Hepatocyte (in vitro differentiated cells): Measurements from ENCODE around the gene STRBP.

Source experiments
- EZH2 ChIP-seq: fragments of 200-600 bp; sonication (generic); IDR thresholded peaks from 2 replicates; pipeline ENCODE4 v1.6.1; 2016; ENCODE audit warnings: antibody characterized with exemption, mild to moderate bottlenecking, borderline replicate concordance
- TF ChIP-seq, protein P1 (sequence below): fragments of 200-600 bp; sonication (generic); IDR thresholded peaks from 2 replicates; pipeline ENCODE4 v1.5.1; 2016; ENCODE audit warnings: antibody characterized with exemption, mild to moderate bottlenecking; ENCODE audit not compliant: poor library complexity

GRCh38 chr9:123225374-123225813, 43.0 kb downstream of the STRBP start:
- no peak for TF ChIP-seq EZH2
- TF ChIP-seq, protein P1, sequence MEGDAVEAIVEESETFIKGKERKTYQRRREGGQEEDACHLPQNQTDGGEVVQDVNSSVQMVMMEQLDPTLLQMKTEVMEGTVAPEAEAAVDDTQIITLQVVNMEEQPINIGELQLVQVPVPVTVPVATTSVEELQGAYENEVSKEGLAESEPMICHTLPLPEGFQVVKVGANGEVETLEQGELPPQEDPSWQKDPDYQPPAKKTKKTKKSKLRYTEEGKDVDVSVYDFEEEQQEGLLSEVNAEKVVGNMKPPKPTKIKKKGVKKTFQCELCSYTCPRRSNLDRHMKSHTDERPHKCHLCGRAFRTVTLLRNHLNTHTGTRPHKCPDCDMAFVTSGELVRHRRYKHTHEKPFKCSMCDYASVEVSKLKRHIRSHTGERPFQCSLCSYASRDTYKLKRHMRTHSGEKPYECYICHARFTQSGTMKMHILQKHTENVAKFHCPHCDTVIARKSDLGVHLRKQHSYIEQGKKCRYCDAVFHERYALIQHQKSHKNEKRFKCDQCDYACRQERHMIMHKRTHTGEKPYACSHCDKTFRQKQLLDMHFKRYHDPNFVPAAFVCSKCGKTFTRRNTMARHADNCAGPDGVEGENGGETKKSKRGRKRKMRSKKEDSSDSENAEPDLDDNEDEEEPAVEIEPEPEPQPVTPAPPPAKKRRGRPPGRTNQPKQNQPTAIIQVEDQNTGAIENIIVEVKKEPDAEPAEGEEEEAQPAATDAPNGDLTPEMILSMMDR = peak; percentile 41
